ENCODE results near the gene NRIP1.
"Not testable (repeated sequence)": the region's sequence is repeated elsewhere in the genome, so short reads cannot be mapped to it uniquely, and the experiment has no call there.

Gene NRIP1

GRCh38 chr21:15036189-15036588, 28.6 kb downstream of the NRIP1 start:
- DNase-seq = no peak

DNA sequence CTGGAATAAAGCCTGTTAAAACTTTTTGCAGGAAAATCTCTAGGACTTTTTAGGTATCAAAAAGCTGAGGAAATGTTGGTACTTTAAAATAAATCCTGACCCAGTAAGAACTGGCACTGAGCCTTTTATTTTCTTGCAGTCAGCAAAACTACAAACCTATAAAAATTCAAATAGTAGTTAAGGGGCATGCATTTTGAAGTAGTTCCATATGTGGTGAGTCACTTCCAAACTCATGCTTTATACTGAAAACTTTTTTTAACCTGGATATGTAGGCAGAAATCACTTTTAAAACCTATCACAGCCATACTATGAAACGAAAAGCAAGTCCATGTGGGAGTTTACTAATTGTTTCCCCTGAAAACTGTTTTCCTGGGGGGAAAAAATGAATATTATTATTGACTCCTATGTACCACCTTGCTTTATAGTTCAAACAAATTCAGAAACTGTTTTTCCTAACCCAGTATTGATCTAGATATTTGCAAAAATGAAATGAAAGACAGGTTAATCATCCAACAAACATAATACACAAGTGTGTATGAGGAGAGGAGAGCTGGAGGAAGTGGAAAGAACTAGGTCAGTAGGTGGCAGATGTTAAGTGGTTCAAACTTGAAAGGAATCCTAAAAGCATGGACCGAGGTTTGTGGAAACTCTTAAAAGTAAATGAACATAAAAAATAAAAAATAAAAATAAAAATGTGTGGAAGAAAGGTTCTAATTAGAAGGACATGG, 30.5 kb downstream of the NRIP1 start:
- DNase-seq = no peak

- no peak for DNase-seq
Observed at GRCh38 chr21:15031790-15032357, 32.9 kb downstream of the NRIP1 start.

DNA sequence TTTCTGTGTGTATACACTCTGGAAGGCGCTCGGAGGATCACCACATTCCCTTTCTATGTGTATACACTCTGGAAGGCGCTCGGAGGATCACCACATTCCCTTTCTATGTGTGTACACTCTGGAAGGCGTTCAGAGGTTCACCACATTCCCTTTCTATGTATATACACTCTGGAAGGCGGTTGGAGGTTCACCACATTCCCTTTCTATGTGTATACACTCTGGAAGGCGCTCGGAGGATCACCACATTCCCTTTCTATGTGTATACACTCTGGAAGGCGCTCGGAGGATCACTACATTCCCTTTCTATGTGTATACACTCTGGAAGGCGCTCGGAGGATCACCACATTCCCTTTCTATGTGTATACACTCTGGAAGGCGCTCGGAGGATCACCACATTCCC, 33.4 kb downstream of the NRIP1 start:
- not testable (repeated sequence) for DNase-seq

DNA sequence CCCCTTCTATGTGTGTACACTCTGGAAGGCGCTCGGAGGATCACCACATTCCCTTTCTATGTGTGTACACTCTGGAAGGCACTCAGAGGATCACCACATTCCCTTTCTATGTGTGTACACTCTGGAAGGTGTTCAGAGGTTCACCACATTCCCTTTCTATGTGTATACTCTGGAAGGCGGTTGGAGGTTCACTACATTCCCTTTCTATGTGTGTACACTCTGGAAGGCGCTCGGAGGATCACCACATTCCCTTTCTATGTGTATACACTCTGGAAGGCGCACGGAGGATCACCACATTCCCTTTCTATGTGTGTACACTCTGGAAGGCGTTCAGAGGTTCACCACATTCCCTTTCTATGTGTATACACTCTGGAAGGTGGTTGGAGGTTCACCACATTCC, 33.9 kb downstream of the NRIP1 start:
- DNase-seq = not testable (repeated sequence)

DNA sequence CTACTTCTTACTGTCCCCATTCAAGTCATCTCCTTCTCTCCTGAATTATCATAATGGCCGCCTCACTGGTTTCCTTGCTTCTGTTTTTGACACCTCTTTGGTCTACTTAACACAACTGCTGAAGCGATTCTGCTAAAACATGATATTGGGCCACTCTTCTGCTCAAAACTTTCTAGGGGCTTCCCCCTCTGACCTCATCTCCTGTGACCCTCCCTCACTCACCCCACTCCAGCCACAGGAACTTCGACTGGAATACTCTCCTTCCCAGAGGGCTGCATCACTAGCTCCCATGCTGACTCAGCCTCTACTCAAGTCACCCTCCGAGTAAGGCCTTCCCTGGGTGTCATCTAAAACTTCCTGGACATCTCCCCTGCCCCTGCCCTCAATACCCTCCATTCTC, 35.7 kb downstream of the NRIP1 start:
- no peak for DNase-seq

DNA sequence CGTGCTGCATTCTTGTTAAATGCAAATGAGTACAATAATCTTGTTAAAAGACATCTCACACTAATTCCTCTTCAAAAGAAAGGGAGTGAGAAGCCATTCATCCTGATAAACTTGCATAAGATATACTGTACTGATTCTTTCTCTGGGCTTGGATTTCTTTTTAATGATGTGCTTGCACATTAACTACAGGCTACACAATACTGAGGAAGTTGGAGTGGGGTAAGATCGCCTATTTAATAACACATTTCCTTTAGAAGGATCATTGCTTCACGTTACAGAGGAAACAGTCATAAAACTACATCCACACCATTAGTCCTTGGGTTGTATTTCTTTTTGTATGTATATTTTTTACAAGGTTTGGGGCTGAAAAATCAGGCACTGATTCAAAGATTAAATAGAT, 36.6 kb downstream of the NRIP1 start:
- DNase-seq = no peak

DNA sequence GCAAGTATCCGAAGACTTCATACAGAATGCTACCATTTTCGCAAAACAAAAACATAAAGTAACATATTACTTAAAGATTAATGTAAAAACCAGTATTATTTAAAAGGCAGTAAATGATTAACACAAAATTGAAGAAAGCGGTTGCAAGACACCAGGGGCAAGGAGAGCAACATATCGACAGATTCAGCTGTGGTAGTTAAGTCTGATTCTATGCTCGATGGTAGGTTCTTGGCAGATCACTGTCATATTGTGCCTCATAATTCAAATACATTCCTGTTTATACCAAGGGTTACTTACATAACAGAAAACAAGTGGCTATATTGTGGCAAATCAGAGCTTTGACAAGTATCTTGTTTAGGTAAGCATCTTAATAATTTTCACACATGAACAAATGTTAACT, 37.7 kb downstream of the NRIP1 start:
- no peak for DNase-seq

GRCh38 chr21:15026370-15026769, 38.4 kb downstream of the NRIP1 start:
- DNase-seq = no peak

- DNase-seq = no peak
Observed at GRCh38 chr21:15023776-15024175, 41.0 kb downstream of the NRIP1 start.

- no peak for DNase-seq
Observed at GRCh38 chr21:15022608-15023261, 42.1 kb downstream of the NRIP1 start.

DNA sequence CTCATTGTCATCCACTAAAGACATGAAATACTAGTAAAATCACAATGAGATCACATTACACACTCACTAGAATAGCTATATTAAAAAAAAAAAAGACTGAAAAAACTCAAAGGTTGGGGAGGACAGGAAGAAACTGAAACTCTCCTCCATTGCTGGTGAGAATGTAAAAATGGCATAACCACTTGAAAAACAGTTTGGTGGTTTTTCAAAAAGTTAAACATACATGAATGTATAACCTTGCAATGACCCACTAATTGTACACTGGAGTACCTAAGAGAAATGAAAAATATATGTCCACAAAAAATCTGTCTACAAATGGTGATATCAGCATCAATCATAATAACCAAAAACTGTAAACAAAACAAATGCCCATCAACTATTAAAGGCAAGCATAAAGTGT, 44.0 kb downstream of the NRIP1 start:
- no peak for DNase-seq

DNA sequence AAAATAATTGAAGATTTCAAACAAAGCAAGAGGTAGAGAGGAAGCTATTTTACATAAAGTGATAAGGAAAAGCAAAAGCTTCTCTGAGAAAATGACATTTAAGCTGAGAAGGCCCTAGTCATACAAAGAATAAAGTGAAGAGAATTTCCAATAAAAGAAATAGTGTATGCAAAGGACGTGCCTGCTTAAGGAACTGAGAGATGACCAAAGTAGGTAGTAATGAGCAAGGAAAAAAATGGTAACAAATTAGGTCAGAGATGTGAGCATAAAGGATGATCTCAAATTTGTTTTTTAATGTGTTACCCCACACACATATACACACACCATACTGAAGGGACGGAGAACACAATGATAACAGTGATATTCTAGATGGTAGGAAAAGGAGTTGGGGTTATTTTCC, 46.4 kb downstream of the NRIP1 start:
- DNase-seq = no peak

- no peak for DNase-seq
Observed at GRCh38 chr21:15015622-15016471, 49.0 kb downstream of the NRIP1 start.

- DNase-seq = no peak
Observed at GRCh38 chr21:15014221-15014620, 50.6 kb downstream of the NRIP1 start.

DNA sequence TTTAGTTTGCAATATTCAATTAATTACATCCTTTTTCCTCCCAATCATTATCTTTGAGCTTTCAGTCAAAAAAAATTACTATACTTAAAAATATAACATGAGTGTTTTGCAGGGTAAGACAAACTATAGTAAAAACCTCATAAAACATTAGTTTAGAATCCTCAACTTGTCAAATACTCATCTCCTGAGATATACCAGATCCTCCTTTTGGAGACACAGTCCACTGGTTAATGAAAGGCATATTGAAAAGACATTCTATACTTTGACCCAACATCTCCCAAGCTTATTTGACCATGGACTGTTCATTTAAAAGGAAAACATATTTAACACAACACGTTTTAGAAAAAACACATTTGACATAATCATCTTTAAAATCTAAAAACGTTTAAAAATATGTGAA, 52.8 kb downstream of the NRIP1 start:
- DNase-seq = no peak

GRCh38 chr21:15010645-15011044, 54.2 kb downstream of the NRIP1 start:
- DNase-seq = no peak

- no peak for DNase-seq
Observed at GRCh38 chr21:15009837-15010363, 54.9 kb downstream of the NRIP1 start.

- no peak for DNase-seq
Observed at GRCh38 chr21:15007716-15008296, 57.0 kb downstream of the NRIP1 start.

- no peak for DNase-seq
Observed at GRCh38 chr21:15006594-15007230, 58.1 kb downstream of the NRIP1 start.

- DNase-seq = no peak
Observed at GRCh38 chr21:15005391-15005790, 59.4 kb downstream of the NRIP1 start.

DNA sequence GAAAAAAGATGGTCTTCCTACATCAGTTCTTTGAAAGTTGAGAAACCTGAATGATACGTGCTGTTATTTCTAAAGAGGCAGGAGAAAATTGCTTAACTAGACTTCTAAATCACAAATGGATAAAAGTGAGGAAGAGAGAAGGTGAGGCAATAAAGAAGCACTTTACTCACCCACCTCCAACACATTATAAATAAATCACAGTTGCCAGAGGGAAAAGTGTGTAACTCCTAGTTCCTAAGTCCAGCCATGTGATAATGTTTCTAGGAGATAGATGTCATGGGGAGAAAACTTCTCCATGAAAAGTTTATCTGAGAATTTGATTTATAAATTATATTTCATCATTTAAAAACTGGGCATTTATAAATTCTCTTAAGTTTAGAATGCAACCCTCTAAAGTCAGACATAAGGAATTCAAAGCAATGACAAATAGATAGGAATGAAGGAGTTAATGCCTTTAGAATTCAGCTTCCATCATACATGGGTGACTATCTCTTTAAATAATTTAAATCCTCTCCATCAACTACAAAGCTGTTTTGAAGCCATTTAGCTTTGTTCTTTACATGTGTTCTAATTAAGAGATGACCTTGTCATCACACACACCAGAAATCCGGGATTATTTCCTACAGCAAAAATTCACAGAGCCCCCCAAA, 60.0 kb downstream of the NRIP1 start:
- no peak for DNase-seq
